NCI-H1694 (cell line): ENCODE results near the gene RPRD1B.
"Not testable (repeated sequence)": the region's sequence is repeated elsewhere in the genome, so short reads cannot be mapped to it uniquely, and the experiment has no call there.

Experiments used
- DNase-seq: peaks from one replicate; lab custom pipeline; 2025; lab: John Stamatoyannopoulos, UW

Gene RPRD1B

DNA sequence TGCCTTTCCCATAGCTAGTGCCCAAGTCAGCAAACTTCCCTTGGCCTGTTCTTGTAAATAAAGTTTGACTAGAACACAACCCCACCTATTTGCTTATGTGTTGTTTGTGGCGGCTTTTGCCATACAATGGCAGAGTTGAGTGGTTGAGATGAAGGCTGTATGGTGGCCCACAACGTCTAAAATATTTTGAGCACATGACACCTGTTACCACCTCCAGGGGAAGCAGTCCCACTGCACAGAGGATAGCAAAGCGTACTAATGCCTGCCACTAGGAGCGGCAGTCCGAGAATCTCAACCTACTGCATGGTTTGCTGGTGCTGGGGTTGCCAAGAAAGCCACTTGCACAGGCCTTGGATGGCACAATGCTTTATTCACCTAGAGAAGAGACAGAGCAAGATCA is 72.9 kb downstream of the RPRD1B start:
- DNase-seq, result no peak

DNA sequence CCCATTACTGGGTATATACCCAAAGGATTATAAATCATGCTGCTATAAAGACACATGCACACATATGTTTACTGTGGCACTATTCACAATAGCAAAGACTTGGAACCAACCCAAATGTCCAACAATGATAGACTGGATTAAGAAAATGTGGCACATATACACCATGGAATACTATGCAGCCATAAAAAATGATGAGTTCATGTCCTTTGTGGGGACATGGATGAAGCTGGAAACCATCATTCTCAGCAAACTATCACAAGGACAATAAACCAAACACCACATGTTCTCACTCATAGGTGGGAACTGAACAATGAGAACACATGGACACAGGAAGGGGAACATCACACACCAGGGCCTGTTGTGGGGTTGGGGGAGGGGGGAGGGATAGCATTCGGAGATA is 73.8 kb downstream of the RPRD1B start:
- DNase-seq, result not testable (repeated sequence)

DNA sequence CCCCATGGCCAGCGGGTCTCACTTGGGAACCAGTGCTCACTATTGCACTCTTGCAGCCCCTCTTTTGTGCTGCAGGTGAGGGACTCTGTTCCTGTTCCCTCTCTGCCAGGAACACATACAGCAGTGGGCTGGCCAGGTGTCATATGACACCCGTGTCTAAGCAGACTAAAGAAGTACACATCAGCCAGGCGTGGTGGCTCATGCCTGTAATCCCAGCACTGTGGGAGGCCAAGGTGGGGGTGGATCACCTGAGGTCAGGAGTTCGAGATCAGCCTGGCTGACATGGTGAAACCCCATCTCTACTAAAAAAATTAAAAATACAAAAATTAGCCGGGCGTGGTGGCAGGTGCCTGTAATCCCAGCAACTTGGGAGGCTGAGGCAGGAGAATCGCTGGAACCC is 74.4 kb downstream of the RPRD1B start:
- DNase-seq, result not testable (repeated sequence)

DNA sequence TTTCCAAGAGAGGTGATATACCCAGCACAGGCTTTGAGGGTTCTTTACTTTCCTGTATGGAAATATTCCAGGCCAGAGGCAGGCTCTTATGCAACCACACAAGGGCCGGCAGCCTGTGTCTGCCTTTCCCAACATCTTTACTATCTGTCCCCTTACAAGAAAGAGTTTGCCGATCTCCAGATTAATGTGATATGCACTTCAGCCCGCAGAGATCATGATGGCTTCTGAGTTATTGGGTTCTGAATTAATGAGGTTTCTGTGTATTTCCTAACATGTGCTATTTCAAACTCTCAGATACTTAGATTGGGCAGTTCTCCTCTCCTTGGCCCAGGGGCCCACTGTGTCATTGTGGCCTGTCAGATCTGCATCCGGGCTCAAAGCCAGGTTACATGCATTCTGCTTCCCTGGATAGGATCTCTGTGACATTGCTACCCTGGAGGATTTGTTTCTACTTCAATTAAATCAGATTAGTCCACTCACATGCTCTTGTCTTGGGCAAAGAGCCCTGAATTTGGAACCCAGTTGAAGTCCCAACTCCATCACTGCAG is 75.0 kb downstream of the RPRD1B start:
- DNase-seq, result no peak

DNA sequence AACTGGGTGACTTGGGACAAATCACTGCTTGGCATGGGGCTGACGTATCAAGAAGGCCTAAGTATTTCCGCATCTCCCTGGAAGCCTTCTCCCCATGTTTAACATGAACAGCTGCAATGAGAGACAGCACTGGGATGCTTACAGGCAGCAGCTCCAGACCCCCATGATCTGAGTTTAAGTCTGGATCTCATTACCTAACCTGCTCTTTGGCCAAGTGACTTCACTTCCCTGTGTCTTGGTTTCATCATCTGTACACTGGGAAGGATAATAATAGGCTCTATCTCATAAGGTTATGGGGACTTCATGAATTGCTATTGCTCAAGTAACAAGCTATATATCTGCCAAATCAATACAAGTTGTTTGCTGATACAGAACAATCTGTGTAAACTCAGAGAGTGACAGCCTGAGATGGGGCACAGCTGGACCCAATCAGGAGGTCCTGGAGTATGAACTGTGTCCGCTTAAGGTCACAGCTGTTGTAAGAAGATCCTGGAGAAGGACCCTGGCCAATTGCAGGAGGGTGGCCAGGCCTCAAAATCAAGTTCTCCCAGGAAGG is 75.5 kb downstream of the RPRD1B start:
- no peak for DNase-seq

DNA sequence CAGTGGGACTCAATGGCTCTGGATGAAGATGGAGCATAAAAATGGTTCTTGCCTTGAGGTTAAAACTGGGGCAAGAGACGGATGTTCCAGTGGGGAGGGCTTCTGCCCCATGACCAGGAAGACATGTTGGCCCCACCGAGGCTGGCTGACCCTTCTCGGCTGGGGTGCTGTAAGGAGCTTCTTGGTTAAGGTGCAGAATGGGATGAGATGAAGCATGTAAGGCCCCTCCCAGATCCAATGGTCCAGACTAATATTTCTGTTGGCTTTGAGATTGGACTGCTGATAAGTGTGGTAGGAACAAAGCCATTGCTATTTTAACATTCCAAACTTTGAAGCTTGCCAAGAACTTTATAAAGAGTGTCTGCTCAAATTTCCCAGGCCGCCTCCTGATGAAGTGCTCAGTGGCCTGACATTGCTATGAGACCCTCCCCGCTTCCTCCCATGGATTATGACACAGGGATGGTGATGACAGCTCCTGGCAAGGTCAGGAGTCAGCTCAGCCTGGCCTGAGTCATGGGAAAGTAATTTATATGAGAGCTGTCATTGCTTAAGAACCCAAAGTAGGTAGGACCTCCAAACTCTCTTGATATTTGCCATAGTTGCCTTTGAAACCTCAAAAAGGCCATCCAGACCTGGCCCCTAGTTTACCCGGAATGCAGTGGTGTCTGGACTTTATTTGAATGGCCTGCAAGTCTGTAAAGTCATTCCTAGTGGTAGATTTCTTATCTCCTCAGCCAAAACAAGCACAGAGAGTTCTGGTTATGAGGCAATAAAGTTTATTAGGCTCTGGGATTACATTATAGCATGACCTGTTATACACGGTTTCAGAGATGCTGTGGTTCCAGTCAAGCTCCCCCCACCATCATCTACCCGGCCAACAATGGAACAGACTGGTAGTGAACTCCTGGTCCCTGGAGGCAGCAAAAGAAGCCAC is 76.3 kb downstream of the RPRD1B start:
- no peak for DNase-seq

DNA sequence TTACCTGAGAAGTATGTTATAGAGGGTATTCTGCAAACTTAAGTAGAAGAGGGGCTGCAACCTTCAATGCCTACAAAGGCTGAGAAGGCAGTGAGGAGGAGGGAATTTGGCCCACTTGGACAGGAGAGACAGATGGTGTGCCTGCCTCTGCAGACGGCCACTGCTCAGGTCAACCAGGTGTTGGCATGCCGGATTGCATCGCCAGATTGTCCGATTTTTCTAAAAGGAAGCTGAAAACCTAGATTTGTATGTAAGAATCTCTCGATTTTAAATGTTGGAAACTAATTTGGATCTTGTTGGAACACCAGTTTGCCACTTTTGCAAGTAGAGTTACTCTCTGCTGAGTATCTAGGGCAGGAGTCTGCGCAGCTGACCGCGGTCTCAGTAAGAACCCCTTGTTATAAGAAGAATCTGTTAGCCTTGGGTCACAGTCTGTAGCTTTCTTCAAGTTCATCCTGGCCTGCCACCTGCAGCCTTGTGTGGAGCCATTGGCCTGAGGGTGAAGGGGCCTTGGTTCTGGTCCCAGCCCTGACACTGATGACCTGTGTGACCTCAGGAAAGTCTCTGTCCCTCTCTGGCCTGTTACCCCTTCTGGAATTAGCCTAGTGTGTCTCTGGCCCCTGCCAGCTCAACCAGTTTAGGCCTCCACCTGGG is 77.1 kb downstream of the RPRD1B start:
- no peak for DNase-seq

DNA sequence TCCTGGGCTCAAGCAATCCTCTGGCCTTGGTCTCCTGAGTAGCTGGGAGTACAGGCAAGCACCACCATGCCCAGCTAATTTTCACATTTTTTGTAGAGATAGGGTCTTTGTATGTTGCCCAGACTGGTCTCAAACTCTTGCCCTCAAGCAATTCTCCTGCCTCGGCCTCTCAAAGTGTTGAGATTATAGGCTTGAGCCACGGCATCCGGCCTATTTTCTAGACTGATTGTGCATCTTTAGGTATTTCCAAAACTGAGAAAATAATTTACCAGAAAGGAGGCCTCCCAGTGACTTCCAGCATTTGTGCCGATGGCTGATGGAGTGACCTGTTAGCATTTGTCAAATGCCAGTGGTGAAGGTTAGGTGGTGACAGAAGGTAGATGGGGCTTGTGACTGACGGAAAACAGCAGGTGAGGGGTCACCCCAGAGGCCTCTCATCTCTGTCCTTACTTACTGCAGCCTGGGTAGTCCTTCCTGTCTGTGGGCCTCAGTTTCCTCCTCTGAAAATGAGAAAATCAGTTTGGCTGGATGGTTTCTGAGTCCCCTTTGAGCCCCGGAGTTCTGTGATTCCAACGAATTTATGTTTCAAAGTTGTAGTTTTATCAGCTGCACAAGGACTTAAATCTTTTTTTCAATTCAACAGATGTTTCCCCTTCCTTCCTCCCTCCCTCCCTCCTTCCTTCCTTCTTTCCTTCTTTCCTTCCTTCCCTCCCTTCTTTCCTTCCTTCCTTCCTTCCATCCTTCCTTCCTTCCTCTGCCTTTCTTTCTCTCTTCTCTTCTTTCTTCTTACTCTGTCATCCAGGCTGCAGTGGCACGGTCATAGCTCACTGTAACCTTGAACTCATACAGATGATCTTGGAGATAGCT is 78.1 kb downstream of the RPRD1B start:
- DNase-seq, result no peak

DNA sequence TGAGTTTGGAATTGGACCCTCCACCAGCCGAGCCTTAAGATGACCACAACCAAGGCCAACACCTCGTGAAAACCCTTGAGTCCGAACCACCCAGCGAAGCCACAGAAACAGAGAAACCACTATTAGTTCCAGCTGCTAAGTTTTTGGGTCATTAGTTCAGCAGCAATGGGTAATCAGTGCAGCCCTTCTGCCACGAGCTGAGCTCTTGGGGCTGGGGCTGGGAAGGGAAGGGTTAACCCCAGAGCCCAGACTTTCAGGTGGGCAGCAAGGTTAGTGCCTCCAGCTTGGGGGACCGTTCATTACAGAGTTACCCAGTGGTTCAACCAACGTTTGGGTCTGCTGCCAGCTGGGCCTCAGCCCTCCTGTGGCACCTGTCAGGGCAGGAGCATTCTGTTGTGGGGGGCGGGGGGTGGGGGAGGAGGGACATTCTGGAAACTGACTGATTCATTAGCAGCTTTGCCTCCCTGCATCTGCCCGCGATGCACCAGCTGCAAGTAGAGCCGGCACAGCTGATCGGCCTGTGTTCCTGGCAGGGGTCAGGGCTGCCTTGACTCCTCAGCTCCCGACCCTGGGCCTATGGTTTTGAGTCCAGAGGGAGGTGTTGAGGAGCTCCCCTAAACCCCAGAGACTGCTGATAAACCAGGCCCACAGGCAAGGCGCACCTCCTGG is 78.8 kb downstream of the RPRD1B start:
- no peak for DNase-seq

DNA sequence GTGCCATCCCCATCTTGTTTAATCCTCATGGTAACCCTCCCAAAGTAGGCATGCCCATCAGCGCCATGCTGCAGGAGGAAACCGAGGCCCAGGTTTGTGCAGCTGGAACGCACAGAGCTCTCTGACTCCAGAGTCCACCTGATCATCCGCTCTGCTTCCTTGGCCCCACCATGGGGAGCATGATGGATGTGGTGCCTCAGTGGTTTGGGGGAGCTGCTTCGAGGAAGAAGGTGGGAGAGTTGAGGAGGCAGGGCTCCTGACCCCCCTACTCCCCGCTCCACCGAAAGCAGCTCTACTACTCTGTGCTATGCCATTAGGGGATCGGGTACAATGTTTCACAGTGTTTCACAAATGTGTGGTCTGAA is 79.4 kb downstream of the RPRD1B start:
- no peak for DNase-seq

DNA sequence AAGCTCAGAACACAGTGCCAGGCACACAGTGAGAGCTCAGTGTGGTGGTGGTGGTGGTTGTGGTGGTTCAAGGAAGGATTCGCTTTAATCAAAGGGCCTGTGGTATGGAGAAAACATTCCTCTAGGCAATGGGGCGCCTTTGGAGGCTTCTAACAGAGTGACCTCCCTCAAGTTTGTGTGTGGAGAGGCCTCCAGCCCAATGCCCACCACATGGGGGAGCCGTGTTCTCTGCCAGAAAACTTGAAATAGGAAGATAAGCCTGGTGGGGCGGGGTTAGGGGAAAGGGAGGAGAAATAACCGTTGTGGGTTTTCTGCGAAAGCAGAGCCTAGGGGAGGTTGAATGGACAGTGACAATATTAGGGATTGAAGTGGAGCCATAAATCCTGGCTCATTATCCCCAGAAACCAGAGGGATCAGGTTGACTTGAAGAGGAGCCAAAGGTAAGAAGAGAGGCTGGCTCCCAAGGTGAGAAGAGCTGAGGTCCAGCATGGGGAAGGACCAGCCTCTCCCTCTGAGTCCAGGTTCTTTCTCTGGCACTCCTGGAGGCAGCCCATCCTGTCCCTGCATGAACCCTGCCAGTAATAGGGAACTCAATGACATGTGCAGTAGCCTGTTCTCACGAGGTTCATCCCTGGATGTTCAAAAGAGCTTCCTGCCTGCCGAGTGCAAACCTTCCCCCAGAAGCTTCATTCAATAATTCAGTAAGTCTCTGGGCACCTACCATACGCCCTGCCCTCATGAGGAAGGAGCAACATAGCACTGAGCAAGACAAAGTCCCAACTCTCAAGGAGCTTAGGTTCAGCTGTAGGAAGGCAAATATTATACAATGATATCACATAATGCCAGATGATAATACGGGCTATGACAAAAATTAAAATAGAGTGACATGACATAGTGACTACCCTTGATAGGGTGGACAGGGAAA is 80.1 kb downstream of the RPRD1B start:
- no peak for DNase-seq

DNA sequence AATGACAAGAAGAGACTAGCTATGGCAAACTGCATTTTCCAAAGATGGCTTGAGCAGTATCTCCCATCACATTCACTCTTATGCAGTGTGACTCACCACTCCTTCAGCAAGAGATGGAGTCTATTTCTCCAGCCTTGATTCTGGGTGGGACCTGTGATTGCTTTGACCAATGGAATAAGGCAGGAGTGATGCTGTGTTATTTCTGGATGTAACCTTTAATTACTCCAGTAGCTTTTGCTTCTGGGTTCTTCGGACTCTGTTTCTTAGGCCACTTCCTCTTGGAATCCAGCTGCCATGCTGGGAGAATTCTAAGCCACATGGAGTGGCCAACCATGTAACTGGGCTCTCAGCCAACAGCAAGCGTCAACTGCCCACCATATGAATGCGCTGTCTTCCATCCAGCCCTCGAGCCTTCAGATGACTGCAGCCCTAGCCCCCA is 80.8 kb downstream of the RPRD1B start:
- DNase-seq, result no peak

DNA sequence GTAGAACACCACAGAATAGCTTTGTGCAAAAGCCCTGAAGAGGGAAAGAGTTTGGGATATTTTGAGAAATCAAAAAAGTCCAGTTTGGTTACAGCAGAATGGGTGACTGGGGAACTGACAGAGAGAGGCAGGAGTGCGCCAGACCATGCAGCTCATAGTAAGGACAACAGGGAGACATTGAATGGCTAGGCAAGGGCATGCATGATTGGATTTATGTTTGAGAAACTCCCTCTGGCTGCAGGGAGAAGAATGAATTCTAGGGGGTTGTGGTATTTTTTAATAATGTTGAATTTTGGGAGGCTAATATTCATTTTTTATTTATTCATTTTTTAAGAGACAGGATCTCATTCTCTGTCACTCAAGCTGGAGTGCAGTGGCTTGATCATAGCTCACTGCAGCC is 81.7 kb downstream of the RPRD1B start:
- no peak for DNase-seq

DNA sequence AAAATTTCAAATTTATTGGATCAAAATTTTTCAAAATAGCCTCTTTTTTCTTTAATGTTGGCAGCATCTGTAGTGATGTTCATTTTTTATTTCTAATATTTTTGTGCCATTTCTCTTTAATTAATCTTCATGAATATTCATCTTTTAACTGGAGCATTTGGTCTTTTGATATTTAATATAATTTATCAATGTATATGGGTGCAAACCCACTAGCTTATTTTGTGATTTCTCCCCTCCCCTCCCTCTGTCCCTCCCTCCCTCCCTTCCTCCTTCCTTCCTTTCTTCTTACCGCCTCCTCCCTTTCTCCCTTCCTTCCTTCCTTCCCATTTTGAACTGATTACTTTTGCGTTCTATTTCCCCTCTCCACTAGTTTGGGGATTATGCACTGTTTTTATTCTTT is 82.3 kb downstream of the RPRD1B start:
- no peak for DNase-seq

DNA sequence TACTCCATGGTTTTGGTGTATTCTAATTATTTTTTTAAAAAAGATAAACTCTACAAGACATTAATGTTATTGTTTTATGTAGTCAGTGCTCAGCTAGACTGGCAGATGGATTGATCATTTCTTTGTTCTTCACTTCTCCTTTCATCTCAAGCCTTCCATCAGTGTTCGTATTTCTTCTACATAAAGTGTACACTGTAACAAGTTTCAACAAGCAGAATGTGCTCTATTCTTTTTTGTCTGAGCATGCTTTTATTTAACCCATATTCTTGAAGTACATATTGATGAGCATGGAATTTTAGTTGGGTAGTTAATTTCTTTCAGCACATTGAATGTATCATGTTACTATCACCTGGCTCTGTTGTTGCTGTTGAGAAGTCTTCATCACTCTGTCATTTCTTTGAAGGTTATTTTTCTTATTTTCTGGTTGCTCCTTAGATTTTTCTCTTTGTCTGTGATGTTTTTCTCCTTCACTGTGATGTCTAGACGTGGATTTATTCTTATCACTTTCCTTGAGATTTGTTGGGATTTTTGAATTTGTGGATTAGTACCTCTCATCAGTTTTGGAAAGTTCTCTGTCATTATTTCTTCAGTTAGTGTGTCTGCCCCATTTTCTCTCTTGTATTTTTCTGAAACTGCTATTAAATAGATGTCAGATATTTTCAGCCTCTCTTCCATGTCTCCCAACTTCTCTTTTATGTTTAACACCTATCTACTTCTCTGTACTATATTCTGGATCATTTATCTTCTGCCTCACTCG is 83.0 kb downstream of the RPRD1B start:
- no peak for DNase-seq

DNA sequence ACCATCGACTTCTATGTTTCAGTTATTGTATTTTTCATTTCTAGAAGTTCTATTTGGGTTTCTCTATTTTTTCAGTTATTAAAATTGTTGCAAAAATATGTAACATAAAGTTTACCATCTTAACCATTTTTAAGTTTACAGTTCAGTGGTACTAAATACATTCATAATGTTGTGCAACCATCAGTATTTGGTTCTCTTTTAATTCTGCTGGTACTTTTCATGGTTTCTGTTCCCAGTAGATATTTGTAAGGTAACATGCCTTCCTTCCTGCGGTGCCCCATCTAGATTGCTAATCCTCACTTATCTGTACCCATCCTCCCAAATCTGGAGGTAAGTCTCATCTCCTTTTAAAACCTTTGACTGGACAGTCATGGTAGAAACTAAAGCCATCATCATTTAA is 83.7 kb downstream of the RPRD1B start:
- DNase-seq, result no peak

DNA sequence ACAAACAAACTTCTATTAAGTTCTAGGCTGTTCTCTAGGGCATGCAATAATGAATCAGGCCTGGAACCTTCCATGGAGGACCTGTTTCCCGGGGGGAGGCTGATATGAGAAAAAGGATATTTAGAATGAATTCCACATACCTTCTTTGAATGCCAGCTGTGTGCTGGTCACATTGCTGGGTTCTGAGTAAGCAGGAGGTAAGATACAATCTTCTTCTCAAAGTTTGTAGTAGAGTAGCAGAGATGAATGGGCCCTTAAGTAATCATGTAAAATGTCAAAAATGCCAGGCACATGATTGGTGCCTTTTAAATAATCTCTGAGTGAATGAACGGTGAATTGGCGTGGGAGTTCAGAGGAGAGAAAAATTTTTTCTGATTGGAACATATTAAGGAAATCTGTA is 84.1 kb downstream of the RPRD1B start:
- no peak for DNase-seq

DNA sequence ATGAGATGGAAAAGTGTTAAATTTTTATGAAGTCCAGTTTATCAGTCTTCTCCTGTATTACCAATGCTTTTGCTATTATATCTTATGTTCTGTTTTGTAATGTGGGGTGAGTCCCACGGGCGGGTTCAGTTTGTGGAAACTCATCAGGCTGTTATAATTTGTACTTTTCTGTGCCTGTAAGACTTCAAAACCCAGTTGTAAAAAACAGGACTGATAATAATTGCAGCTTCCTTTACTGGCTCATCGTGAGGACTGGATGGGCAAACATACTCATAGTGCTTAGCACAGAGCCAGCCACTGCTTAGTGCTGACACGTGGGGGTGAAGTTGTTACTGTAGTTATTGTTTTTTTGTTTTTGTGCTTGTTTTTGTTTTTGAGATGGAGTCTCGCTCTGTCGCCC is 85.9 kb downstream of the RPRD1B start:
- no peak for DNase-seq

DNA sequence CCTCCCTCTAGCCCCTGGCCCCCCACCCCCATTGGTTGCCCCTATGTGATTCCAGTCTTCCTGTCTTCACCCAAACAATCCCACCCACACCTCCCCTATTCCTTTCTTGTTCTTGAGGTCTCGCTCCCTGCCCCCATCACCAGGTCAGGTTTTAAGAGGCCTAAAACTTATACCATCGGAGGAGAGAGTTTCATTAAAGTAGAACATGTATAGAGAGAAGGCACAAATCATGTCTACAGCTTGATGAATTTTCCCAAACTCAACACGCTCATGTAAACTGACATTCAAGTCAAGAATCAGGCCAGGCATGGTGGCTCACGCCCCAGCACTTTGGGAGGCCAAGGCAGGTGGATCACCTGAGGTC is 87.1 kb downstream of the RPRD1B start:
- no peak for DNase-seq

DNA sequence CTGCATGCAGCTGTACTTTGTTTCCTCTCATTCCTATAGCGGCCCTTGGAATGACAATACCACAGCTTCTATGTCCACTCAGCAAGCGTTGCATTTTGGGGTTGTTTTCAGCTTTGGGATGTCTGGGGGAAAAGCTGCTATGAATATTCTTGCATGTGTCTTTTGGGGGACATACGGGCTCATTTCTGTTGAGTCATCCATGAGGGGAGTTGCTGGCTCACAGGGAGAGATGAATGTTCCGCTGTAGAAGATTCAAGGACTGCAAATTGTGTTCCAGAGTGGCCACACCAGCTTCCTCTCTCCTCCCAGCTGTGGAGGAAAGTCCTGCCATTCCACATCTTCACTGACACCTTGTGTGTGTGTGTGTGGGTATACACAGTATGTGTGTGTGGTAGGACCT is 88.2 kb downstream of the RPRD1B start:
- DNase-seq, result no peak
